ENCODE data around the gene CCNY.

The CCNY gene

GRCh38 chr10:35392482-35393228, 56.3 kb downstream of the CCNY start:
- H2AFZ ChIP-seq: no peak overlapping the region
- H3K4me3 ChIP-seq (ENCODE audit: low read depth, low read length): no peak overlapping the region
- no peak overlapping the region for H3K27ac ChIP-seq
- H3K9ac ChIP-seq: no peak overlapping the region
- no peaks in the 10 kb centered on the region for H3K36me3 ChIP-seq (ENCODE audit: control insufficient read depth, insufficient read depth, low read length)
- peaks cover 81% of the 10 kb centered on the region for H3K79me2 ChIP-seq
- no peaks in the 10 kb centered on the region for H3K27me3 ChIP-seq (ENCODE audit: control insufficient read depth, insufficient read depth, low read length)
- H3K4me2 ChIP-seq (ENCODE audit: low read length): no peak overlapping the region
- peaks cover 9% of the 10 kb centered on the region for H3K4me1 ChIP-seq
- no peaks in the 10 kb centered on the region for H3K9me3 ChIP-seq (ENCODE audit: control insufficient read depth, low read length)
- TF ChIP-seq CTCF (IDR thresholded peaks at IDR 0.05): no peak

- H3K9ac ChIP-seq: no peak overlapping the region
- no peak overlapping the region for H3K27ac ChIP-seq
- no peaks in the 10 kb centered on the region for H3K9me3 ChIP-seq (ENCODE audit: control insufficient read depth, low read length)
- no peak overlapping the region for H3K4me3 ChIP-seq (ENCODE audit: low read depth, low read length)
- no peaks in the 10 kb centered on the region for H3K27me3 ChIP-seq (ENCODE audit: control insufficient read depth, insufficient read depth, low read length)
- no peak for TF ChIP-seq CTCF (IDR thresholded peaks at IDR 0.05)
- no peak overlapping the region for H2AFZ ChIP-seq
- H3K36me3 ChIP-seq (ENCODE audit: control insufficient read depth, insufficient read depth, low read length): no peaks in the 10 kb centered on the region
- H3K4me2 ChIP-seq (ENCODE audit: low read length): no peak overlapping the region
- H3K79me2 ChIP-seq: peaks cover 81% of the 10 kb centered on the region
- H3K4me1 ChIP-seq: peaks cover 9% of the 10 kb centered on the region
Observed at GRCh38 chr10:35394411-35394851, 58.1 kb downstream of the CCNY start.

GRCh38 chr10:35394934-35395333, 58.6 kb downstream of the CCNY start:
- no peak overlapping the region for H3K9ac ChIP-seq
- H3K27ac ChIP-seq: no peak overlapping the region
- no peaks in the 10 kb centered on the region for H3K27me3 ChIP-seq (ENCODE audit: control insufficient read depth, insufficient read depth, low read length)
- H3K4me1 ChIP-seq: peaks cover 9% of the 10 kb centered on the region
- no peak overlapping the region for H3K4me2 ChIP-seq (ENCODE audit: low read length)
- H3K36me3 ChIP-seq (ENCODE audit: control insufficient read depth, insufficient read depth, low read length): no peaks in the 10 kb centered on the region
- H3K9me3 ChIP-seq (ENCODE audit: control insufficient read depth, low read length): no peaks in the 10 kb centered on the region
- H2AFZ ChIP-seq: no peak overlapping the region
- H3K79me2 ChIP-seq: peaks cover 80% of the 10 kb centered on the region
- TF ChIP-seq CTCF (IDR thresholded peaks at IDR 0.05): no peak
- no peak overlapping the region for H3K4me3 ChIP-seq (ENCODE audit: low read depth, low read length)

- Histone ChIP-seq H3K4me3 (ENCODE audit: low read depth, low read length) (no peak overlapping the region), H3K9me3 (ENCODE audit: control insufficient read depth, low read length) (no peaks in the 10 kb centered on the region), H3K27ac (no peak overlapping the region), H3K4me1 (peaks cover 9% of the 10 kb centered on the region), H3K79me2 (peaks cover 70% of the 10 kb centered on the region), H3K4me2 (ENCODE audit: low read length) (no peak overlapping the region), H2AFZ (no peak overlapping the region), H3K9ac (no peak overlapping the region), H3K36me3 (ENCODE audit: control insufficient read depth, insufficient read depth, low read length) (no peaks in the 10 kb centered on the region), H3K27me3 (ENCODE audit: control insufficient read depth, insufficient read depth, low read length) (no peaks in the 10 kb centered on the region)
- no peak for TF ChIP-seq CTCF (IDR thresholded peaks at IDR 0.05)
Observed at GRCh38 chr10:35396560-35397434, 60.5 kb downstream of the CCNY start.
